Endothelial cell of umbilical vein (primary cell): ENCODE measurements around the gene RHOB. TPM values are rescaled to one million over a fixed set of nuclear protein-coding genes. Genes with fewer than 3 reads are reported as not detected.

Source experiments
- BruUV-seq: library from RNA; stranded (reverse); fragments of 400-500 nt; replicated peaks from 2 replicates; lab custom pipeline; 2021; lab: Mats Ljungman, UMichigan
- CTCF ChIA-PET: fragments of 300-600, 350-600 bp; sonication (Branson Sonifier 250); formaldehyde crosslinking; loops from one replicate; lab custom pipeline; 2021; ENCODE audit warnings: antibody characterized with exemption, inconsistent platforms; lab: Charles Lee
- POLR2A ChIA-PET: fragments of 300-600, 350-600 bp; sonication (Branson Sonifier 250); formaldehyde crosslinking; loops from one replicate; lab custom pipeline; 2021; ENCODE audit warnings: antibody characterized with exemption, inconsistent platforms; lab: Charles Lee
- DNase-seq: peaks from one replicate; pipeline ENCODE4 v3.0.0-alpha.2; 2011; ENCODE audit warnings: low read depth, low spot score
- FAIRE-seq: peaks from 2 replicates; lab custom pipeline; 2011; peaks lifted over from hg19 to GRCh38; lab: Jason Lieb, UNC
- H2AFZ ChIP-seq: 2 replicates; pipeline ENCODE4 v1.6.0; 2012; ENCODE audit warnings: low read depth, low read length, control low read depth, inconsistent platforms
- H3K27ac ChIP-seq: 2 replicates; pipeline ENCODE4 v1.5.1; 2011; ENCODE audit warnings: low read depth, mild to moderate bottlenecking, control low read depth, low read length, moderate library complexity; ENCODE audit not compliant: insufficient read depth
- H3K27me3 ChIP-seq, 2 experiments: 2 replicates each; pipeline versions ENCODE4 v1.6.0 to v1.6.1; 2011; ENCODE audit warnings: low read length in 2 of 2, mixed read lengths in 1 of 2; ENCODE audit not compliant: control insufficient read depth in 2 of 2, insufficient read depth in 2 of 2
- H3K36me3 ChIP-seq, 2 experiments: 2 replicates in 1 of 2; 3 replicates in 1 of 2; pipeline ENCODE4 v1.5.1; 2011; ENCODE audit warnings: low read length in 2 of 2, mild to moderate bottlenecking in 1 of 2, moderate library complexity in 1 of 2; ENCODE audit not compliant: control insufficient read depth in 2 of 2, insufficient read depth in 2 of 2; ENCODE audit errors: extremely low read depth in 1 of 2
- H3K4me1 ChIP-seq: 3 replicates; pipeline ENCODE4 v1.5.1; 2011; ENCODE audit warnings: mild to moderate bottlenecking, low read length; ENCODE audit not compliant: control insufficient read depth, insufficient read depth; ENCODE audit errors: extremely low read depth
- H3K4me2 ChIP-seq: 2 replicates; pipeline ENCODE4 v1.6.1; 2011; ENCODE audit warnings: low read length, control low read depth, mixed read lengths; ENCODE audit not compliant: insufficient read depth
- H3K4me3 ChIP-seq, 3 experiments: fragments of 200-600 bp in 1 of 3; sonication (generic), shearing (Covaris generic) in 1 of 3; replicated peaks in 1 of 3; 2 replicates each; pipeline ENCODE4 v1.5.1; 2011 to 2016; ENCODE audit warnings: control low read depth in 3 of 3, low read length in 3 of 3, mild to moderate bottlenecking in 2 of 3, inconsistent platforms in 1 of 3, low read depth in 1 of 3, moderate library complexity in 1 of 3; ENCODE audit not compliant: insufficient read depth in 1 of 3
- H3K79me2 ChIP-seq: 2 replicates; pipeline ENCODE4 v1.6.0; 2012; ENCODE audit warnings: low read length, inconsistent platforms; ENCODE audit not compliant: control insufficient read depth, insufficient read depth
- H3K9ac ChIP-seq: replicated peaks from 2 replicates; pipeline ENCODE3; 2011; ENCODE audit warnings: low read length, control low read depth; ENCODE audit not compliant: insufficient read depth; ENCODE audit errors: extremely low read depth
- H3K9me1 ChIP-seq: replicated peaks from 3 replicates; pipeline ENCODE4 v1.6.0; 2011; ENCODE audit warnings: mild to moderate bottlenecking, low read length; ENCODE audit not compliant: control insufficient read depth, insufficient read depth; ENCODE audit errors: extremely low read depth
- H3K9me3 ChIP-seq: replicated peaks from 2 replicates; pipeline ENCODE4 v1.5.1; 2012; ENCODE audit warnings: low read length, inconsistent platforms; ENCODE audit not compliant: control insufficient read depth, insufficient read depth
- H4K20me1 ChIP-seq: replicated peaks from 2 replicates; pipeline ENCODE3; 2011; ENCODE audit warnings: mild to moderate bottlenecking, low read length; ENCODE audit not compliant: control insufficient read depth, insufficient read depth; ENCODE audit errors: extremely low read depth
- CTCF ChIP-seq, 2 donors: IDR thresholded peaks; 1 replicate in 1 of 2; 2 replicates in 1 of 2; pipeline ENCODE4 v1.5.1; 2011; ENCODE audit warnings: low read length in 2 of 2, mild to moderate bottlenecking in 2 of 2, moderate library complexity in 2 of 2, control low read depth in 1 of 2, inconsistent platforms in 1 of 2, low read depth in 1 of 2; ENCODE audit not compliant: insufficient read depth in 1 of 2; ENCODE audit errors: extremely low read depth in 1 of 2
- EZH2 ChIP-seq: IDR thresholded peaks from 2 replicates; pipeline ENCODE4 v1.6.1; 2012; ENCODE audit warnings: borderline replicate concordance, low read depth, mild to moderate bottlenecking, moderate library complexity, low read length, inconsistent platforms; ENCODE audit not compliant: severe bottlenecking
- FOS ChIP-seq: IDR thresholded peaks from 2 replicates; pipeline ENCODE4 v1.6.1; 2011; ENCODE audit warnings: mild to moderate bottlenecking, low read length, moderate library complexity, borderline replicate concordance; ENCODE audit not compliant: insufficient read depth
- GATA2 ChIP-seq: IDR thresholded peaks from 2 replicates; pipeline ENCODE4 v1.7.0; 2011; ENCODE audit warnings: low read depth, mild to moderate bottlenecking, moderate library complexity, mixed read lengths, low read length; ENCODE audit not compliant: insufficient read length, insufficient read depth
- JUN ChIP-seq: IDR thresholded peaks from 2 replicates; pipeline ENCODE4 v1.6.1; 2011; ENCODE audit warnings: borderline replicate concordance, low read depth; ENCODE audit not compliant: insufficient read length, insufficient read depth
- MAX ChIP-seq: IDR thresholded peaks from 2 replicates; pipeline ENCODE4 v1.6.1; 2011; ENCODE audit not compliant: insufficient read depth, insufficient read length
- MYC ChIP-seq: IDR thresholded peaks from one replicate; pipeline ENCODE4 v1.6.1; 2011; ENCODE audit warnings: mild to moderate bottlenecking, low read depth, low read length
- POLR2AphosphoS5 ChIP-seq: IDR thresholded peaks from 2 replicates; pipeline ENCODE4 v1.6.1; 2012; ENCODE audit warnings: low read depth, mild to moderate bottlenecking, control low read depth, low read length, moderate library complexity; ENCODE audit not compliant: insufficient read depth
- dilution Hi-C: fragments of 300-500 bp; cut with MboI; formaldehyde crosslinking; loops from one replicate; pipeline ENCODE4 v1.15.0; 2019; ENCODE audit warnings: low sequenced_read_pairs; ENCODE audit not compliant: extremely low pct_ligation_motif_present
- intact Hi-C: fragments of 100-400 bp; cut with micrococcal nuclease; formaldehyde crosslinking; loops from one replicate; pipeline ENCODE4 v1.10.0; 2022
- polyA plus RNA-seq, 4 experiments: library from polyadenylated mRNA; depleted of rRNA in 3 of 4; stranded (reverse) in 3 of 4; unstranded in 1 of 4; fragments of >200 nt; gene quantifications; 2 replicates each; pipeline versions ENCODE4 v1.2.1 to v1.2.3, GENCODE V29; 2011 to 2012; ENCODE audit warnings: missing spikeins in 1 of 4
- total RNA-seq: library from RNA; stranded (reverse); gene quantifications from 2 replicates; pipeline ENCODE4 v1.2.3, GENCODE V29; 2021

Gene RHOB
- total and polyA plus RNA-seq, 2 donors (not counting 3 experiments of a cell fraction or from before 2014, with no cell fraction given): 830 to 1,101 TPM

DNA sequence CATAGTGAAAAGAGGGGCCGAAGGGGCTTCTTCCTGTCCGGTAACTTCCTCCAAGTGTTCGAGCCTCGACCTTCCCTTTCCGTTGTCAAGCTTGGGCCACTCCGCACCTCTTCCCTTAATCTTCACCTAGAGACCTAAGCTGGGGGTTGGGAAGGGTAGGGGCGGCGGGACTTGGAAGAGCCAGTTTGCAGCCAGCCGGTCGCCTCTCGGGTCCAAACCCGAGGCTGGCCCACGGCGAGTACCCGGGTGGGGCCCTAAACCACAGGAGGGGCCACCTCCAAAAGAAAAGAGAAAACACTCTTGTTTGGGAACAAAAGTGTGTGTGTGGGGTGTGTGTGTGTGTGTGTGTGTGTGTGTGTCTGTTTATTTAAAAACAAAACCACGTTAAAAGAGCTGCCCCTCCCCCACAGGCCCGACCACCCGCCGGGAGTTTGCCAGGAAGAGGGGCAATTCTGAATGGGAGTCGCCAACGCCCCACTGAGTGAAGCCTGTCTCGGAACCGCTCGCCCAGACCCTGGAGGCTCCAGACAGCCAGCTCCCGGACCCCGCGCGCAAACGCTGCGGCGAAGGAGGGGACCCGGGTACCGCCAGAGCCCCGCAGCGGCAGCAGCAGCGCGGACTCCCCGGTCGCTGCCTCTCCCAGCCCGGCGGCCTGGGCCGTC, 488 bp upstream of the RHOB start:
- Histone ChIP-seq H3K4me2 (peak overlapping the region; percentile 86), H2AFZ (no peak overlapping the region), H4K20me1 (no peaks in the 10 kb centered on the region), H3K9me1 (no peaks in the 10 kb centered on the region), H3K27ac (peak overlapping the region; percentile 79), H3K4me3 (peak overlapping the region; percentile 60 to 66 (median 65)), H3K27me3 (no peaks in the 10 kb centered on the region), H3K9ac (peak overlapping the region; percentile 89), H3K36me3 (peaks cover 2 to 15% of the 10 kb centered on the region in 2 experiments), H3K9me3 (no peaks in the 10 kb centered on the region), H3K79me2 (peaks cover 35% of the 10 kb centered on the region), H3K4me1 (peaks cover 27% of the 10 kb centered on the region)
- CTCF ChIA-PET: interaction anchor here (1.1 to 2.1 kb wide), 14 partner anchors 14 to 204 kb away, joined by 3 to 21 read pairs (median 5); partner anchors contain the start of gene HS1BP3
- dilution Hi-C loops (loop anchor here (10.0 kb wide), 1 partner anchor 188 kb away; no protein-coding TSS in a partner anchor), intact Hi-C loops (loop anchor here (10.0 kb wide), 1 partner anchor 378 kb away; the partner anchor contains the start of gene LDAH)
- FAIRE-seq (no peak), DNase-seq (no peak)
- BruUV-seq: TSS peak; percentile 76
- POLR2A ChIA-PET: interaction anchor here (0.7 to 7.6 kb wide), 44 partner anchors 8 to 691 kb away, joined by 3 to 310 read pairs (median 5); partner anchors contain the start of gene HS1BP3
- TF ChIP-seq FOS: no peak
- TF ChIP-seq EZH2: no peak
- no peak for TF ChIP-seq CTCF (IDR thresholded peaks at IDR 0.05; ENCODE audit: extremely low read depth in 1 of 2, insufficient read depth in 1 of 2, low read depth in 1 of 2, low read length in 2 of 2)
- TF ChIP-seq MYC: no peak
- TF ChIP-seq GATA2: no peak
- no peak for TF ChIP-seq POLR2AphosphoS5
- TF ChIP-seq JUN: no peak
- no peak for TF ChIP-seq MAX
